Activated CD4-positive, alpha-beta T cell treated with anti-CD3 and anti-CD28 coated beads for 4 hours (primary cell): Measurements from ENCODE around the gene SAE1.
"Not testable (repeated sequence)": the region's sequence is repeated elsewhere in the genome, so short reads cannot be mapped to it uniquely, and the experiment has no call there.

Experiments
- DNase-seq, 2 donors: peaks; one replicate each; pipeline ENCODE4 v3.0.0-alpha.2; 2020

Gene SAE1

DNA sequence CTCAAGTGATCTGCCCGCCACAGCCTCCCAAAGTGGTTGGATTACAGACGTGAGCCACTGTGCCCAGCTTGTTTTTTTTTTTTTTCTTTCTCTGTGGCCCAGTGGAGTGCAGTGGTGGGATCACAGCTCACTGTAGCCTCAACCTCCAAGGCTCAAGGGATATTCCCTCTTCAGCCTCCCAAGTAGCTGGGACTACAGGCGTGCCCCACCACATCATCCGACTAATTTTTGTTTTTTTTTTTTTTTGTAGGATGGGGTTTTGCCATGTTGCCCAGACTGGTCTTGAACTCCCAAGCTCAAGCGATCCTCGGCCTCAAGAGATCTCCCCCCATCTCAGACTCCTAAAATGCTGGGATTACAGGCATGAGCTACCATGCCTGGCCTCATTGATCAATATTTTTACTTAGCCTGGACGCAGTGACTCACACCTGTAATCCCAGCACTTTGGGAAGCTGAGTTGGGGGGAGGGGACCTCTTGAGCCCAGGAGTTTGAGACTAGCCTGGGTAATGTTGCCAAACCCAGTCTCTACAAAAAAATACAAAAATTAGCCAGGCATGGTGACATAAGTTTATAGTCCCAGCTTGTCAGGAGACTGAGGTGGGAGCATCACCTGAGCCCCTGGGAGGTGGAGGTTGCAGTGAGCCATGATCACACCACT, 1.7 kb downstream of the SAE1 start:
- no peak for DNase-seq

DNA sequence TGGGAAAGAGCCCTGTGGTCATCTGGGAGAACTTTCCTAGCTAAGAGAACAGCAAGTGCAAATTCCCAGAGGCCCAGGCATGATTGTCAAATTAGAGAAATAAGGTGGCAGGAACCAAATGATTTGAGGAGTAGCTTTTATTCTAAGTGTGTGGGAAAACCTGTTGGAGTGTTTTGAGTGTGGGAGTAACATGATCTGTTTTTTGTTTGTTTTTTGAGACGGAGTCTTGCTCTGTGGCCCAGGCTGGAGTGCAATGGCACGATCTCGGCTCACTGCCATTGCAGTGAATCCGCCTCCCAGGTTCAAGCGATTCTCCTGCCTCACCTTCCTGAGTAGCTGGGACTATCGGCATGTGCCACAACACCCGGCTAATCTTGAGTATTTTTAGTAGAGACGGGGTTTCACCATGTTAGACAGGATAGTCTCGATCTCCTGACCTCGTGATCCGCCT, 2.4 kb downstream of the SAE1 start:
- DNase-seq, result no peak

DNA sequence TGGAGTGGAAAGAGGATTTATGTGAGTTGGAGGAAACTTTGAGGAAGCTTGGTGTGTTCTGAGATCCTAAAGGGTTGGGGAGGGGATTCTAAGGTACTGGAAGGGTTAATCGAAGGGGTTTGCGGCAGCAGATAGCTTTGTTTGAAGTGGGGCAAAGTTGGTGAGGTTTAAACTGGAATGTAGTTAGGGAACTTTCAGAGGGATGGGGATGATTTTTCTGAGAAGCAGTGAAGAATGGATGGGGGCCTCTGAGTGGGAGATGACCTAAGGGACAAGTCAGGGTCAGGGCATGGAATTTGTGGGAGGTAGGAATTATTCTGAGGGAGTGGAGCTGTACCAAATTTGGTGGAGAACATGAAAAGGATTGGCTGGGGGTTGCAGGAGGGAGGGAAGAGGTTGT, 3.9 kb downstream of the SAE1 start:
- DNase-seq, result no peak

DNA sequence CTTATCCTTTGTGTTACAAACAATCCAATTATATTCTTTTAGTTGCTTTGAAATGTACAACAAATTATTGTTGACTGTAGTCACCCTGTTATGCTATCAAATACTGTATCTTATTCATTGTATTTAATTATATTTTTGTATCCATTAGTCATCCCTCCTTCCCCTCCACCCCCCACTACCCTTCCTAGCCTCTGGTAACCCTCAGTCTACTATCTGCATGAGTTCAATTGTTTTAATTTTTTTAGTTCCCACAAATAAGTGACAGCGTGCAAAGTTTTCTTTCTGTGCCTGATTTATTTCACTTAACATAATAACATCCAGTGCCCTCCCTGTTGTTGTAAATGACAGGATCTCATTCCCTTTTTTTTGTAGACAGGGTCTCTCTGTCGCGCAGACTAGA, 4.5 kb downstream of the SAE1 start:
- no peak for DNase-seq

DNA sequence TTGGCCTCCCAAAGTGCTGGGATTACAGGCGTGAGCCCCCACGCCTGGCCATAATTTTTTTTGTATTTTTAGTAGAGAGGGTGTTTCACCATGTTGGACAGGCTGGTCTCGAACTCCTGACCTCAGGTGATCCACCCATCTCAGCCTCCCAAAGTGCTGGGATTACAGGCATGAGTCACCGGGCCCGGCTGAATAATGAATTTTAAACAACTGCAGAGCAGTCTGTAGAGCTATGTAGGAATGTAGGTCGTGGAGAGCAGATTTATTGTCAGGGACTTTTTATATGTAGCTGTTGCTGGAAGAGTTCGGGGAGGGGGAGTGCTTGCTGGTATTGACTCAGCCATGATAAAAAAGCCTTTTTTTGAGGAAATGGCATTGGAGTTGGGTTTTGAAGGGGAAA, 10.6 kb downstream of the SAE1 start:
- not testable (repeated sequence) for DNase-seq

DNA sequence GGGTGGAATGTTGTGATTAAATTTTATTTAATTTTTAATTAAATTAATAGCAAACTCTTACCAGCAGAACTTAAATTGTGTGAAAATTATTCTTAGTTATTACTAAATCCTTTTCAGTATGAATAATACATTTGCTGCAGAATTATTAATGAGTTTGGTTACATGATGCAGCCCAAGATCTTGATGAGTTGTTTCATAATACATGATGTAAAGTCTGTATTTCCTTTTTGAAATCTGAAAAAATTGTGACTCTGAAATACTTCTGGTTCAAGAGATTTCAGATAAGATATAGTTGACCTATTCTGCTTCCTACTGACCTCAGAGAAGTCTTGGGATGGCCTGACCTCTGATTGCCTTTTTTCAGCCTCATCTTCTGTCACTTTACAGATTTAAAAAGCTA, 11.1 kb downstream of the SAE1 start:
- no peak for DNase-seq

DNA sequence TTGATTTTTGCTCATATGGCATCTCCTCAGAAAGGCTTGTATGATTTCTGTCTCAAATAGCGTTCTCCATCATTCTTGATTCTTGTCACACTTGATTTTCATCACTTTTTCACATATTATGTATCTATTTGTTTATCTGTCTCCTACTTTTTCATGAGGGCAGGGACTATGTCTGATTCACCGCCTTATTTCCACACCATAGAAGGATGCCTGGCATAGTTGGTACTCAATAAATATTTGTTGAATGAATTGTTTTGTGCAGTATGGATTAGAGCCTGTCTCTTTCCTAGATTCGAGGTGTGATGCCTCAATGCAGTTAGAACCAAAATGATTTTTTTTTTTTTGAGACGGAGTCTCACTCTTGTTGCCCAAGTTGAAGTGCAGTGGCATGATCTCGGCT, 12.1 kb downstream of the SAE1 start:
- DNase-seq, result no peak

DNA sequence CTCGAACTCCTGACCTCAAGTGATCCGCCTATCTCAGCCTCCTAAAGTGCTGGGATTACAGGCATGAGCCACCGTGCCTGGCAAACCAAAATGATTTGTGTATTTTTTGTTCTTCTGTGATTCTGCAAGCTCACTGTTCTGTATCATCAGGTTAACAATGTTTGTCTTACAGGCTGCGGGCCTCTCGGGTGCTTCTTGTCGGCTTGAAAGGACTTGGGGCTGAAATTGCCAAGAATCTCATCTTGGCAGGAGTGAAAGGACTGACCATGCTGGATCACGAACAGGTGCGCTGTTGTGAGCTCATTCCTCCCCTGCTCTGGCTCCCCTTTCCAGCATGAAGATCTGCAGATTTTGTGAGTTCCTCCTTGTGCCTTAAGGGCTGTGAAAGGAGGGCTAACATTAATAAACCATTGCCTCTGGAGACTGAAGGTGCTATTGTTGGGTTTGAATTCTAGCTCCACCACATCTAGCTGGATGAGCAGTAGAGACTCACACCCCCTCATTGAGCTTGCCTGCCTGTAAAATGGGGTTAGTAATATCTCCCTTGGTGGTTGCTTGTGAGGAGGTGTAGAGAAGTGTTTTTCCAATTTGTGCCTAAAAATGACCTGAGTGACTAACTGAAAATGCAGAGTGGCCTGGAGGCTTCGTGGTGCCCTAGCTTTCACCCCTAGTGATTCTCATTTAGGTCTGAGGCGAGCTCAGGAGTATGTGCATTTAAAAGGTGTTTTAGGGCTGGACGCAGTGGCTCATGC, 12.9 kb downstream of the SAE1 start:
- DNase-seq, result no peak

DNA sequence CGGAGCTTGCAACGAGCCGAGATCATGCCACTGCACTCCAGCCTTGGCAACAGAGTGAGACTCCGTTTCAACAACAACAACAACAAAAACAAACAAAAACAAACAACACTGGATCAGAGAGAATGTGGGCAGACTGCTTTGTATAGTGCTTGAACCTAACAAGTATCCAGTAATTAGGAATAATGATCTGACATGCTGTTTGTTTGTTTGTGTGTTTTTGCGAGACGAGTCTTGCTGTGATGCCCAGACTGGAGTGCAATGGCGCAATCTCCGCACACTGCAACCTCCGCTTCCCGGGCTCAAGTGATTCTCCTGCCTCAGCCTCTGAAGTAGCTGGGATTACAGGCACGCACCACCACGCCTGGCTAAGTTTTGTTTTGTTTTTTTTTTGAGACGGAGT, 14.0 kb downstream of the SAE1 start:
- DNase-seq, result no peak

DNA sequence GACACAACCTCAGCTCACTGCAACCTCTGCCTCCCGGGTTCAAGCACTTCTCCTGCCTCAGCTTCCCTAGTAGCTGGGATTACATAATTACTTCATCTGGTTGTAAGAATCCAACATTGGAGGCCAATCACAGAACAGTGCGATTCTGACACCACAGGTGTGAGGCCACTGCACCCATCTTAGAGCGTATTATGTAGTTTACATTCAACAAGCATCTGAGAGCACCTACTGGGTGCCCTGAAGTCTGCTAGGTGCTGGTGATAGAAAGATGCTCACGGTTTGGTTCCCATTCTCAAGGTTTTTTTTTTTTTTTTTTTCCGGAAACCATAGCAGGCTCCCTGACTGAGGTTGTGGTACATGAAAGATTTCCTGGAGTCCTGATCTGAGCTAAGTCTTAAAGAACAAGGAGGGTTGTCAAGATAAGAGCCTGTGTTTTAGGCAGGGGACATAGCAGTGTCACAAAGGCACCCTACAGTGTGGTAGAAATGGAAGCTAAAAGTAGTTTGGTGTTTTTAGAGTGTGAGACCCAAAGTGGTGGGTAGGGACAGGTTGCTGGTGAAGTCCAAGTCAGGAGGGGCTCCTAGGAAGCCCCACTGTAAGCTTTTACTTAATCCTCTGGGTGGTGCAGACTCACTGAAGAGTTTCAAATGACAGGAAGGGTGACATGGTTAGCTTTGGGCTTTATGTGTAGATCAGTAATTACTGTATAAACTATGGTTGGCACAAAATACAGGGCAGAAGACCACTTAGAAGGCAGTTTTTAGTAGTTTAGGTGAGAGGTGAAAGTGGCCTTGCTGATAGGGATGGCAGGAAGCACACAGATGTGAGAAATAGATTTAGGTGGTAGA, 15.2 kb downstream of the SAE1 start:
- DNase-seq, result no peak

DNA sequence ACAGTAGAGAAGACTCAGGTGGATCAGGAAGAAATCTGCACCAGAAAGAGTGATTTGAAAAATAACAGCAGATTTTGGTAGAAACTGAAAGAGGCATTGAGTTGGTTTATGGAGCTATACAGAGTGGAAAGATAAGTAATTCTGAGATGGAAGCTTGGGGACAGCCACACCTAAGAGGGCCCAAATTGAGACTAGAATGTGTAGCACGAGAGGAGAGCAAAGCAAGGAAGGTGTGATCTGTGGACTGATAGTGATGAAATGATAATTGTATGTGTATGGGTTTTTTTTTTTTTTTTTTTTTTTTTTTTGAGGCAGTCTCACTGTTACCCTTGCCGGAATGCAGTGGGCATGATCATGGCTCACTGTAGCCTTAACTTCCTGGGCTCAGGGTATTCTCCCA, 16.3 kb downstream of the SAE1 start:
- DNase-seq, result no peak

DNA sequence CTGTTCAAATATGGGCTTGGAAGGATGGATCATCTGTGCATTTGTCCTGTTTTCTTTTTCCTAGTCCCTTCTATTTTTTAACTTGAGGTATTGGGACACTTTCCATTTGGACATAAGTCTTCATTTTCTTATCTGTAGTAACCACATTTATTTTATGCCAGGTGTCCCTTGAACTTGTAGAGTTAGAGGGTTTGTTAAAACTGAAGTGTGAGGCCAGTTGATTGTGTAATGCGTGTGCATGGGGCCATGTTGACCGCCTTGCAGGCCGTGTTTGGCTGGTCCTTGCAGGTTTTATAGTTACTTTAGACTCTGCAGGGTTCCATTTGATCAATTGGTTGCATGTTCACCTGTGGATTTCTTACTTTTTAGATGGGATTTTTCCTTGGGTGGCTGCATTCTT, 21.0 kb downstream of the SAE1 start:
- no peak for DNase-seq

DNA sequence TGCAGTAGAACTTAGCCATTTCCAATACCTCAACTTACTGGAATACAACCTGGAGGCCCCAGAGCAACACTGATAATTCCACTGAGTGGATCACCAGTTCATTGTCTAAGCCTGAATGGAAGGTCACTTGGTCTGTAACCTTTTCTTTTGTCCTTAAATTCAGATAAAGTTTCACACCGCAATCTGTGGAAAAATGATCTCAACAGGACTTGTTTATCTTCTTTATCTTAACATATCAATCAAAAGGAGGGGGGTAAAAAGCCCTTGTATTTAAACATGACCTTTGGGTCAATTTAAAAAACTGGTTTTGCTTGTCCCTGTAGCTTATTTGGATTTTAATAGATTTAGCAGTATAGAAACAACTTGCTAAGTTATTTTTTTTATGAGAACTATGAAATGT, 21.6 kb downstream of the SAE1 start:
- DNase-seq, result no peak

DNA sequence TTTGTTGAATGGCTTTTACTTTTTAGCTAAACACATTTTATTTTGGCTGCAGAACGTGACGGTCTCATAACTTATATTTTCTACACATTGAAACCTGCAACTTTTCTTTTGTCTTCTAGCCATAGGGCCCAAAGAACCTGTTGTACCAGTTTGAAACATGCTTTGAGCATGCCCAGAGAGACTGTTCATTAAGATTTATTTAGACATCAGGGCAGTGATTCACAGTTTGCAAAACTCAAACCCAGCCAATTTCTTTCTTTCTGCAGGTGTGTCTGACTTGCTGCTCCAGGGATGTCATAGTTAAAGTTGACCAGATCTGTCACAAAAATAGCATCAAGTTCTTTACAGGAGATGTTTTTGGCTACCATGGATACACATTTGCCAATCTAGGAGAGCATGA, 22.0 kb downstream of the SAE1 start:
- DNase-seq, result no peak

DNA sequence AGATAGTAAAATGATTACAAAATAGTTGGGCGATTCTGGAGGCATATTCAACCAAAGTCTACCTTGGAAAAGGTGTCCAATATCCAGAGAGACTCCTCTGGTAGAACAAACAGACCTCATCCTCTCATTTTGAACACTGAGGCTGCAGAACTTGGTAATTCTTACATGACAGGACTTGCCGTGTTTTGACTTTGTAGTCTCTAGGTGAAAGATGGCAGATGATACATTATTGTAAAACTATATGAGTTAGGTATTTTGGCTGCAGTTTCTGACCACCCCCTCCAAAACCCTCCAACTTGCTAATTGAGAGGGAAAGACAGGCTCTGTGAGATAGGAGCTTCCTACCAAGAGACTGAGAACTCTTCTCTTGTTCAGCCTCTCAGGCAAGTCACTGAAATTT, 22.6 kb downstream of the SAE1 start:
- no peak for DNase-seq

DNA sequence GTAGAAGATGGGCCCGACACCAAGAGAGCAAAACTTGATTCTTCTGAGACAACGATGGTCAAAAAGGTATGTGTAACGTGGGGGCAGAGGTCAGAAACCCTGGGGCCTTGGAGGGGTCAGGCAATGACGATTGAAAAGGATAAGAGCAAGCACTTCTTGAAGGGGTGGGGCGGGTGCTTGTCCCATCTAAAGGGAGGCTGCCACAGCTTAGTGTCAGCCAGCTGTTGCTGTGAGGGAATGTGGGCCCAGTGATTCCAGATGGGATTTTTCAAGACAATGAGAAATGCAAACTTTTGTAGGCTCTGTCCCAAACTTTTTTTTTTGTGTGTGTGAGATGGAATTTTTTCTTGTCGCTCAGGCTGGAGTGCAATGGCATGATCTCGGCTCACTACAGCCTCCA, 24.5 kb downstream of the SAE1 start:
- DNase-seq, result no peak

DNA sequence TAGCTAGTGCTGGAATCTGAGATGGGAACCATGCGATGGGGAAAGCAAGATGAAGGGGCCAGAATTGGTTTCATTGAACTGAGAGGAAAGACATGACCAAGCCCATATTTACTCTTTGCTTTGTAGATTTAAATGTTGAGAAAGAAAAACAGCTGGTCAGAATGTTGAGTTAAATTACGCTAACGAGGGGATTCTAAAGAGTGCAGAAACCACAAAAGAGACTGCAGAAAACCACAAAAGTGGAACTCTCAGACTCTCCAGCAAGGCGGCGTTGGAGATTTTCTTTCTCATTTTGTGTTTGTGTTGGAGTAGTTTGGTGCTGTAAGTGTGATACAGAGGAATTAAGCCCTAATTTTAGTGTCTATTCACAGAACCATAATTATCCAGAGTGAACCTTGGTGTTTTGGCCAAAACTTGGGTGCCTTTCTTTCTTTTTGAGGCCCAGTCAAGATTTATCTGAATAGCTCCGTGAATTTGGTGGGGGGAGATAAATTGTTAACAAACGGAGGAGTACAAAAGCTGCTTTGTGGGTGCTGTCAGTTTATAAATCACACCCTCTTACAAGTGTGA, 26.3 kb downstream of the SAE1 start:
- no peak for DNase-seq

DNA sequence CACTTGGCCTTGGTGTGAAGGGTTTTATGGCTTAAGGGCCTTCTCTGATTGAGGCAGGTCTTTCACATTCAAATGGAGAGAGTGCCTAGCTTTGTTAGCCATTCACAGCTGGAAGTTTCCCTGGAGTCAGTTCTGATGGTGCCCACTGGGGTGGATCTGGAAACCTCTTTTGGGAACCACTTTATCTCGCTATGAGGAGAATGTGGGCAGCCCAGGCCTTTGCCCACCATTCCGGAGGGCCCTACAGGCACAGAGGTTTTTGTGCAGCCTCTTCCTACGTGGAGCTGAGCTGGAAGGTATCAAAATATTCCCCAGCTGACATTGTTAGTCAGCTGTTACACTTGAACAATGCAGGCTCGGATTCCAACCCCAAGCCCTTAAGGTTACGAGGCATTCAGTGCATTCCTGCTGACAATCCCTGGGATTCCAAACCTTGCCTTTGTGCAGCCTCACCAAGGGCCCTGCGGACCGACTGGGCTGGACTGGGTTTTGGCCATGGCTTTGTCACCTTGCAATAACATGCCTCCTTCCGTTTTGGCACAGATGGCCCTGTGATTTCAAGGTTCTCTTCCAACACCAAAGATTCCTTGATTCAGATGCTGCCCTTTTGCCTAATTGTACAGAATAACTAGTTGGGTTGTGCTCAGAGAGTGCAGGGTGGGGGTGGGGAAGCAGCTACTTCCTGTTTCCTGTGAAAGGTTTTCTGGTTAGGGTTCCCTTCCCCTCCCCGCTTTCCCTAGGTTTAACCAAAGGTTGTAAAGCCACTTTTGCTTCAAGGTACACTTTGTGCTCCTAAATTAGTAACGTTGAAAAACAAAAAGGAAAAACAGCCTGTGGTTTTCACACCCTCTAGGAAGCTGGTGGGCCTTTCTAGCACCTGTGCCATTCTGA, 27.0 kb downstream of the SAE1 start:
- DNase-seq, result peak; percentile 32 to 36

DNA sequence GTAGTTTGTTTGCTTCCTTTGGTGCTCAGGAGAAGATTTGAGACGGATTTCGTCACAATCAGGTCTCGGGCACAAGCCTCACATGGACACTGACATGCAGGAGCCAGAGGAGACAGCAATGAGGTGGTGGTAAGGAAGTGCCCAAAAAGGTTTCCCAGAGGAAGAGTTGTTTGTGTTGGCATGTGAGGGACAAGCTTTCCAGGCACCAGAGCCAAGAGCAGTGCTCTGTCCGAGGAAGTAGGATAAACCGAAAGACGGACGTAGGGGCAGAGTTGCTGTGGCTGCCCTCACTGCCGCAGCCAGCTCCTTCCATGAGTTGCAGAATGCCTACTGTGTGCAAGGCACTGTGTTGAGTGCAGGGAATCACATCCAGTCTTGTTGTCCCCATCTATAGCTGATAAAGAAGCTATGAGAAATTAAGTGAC, 27.7 kb downstream of the SAE1 start:
- no peak for DNase-seq

DNA sequence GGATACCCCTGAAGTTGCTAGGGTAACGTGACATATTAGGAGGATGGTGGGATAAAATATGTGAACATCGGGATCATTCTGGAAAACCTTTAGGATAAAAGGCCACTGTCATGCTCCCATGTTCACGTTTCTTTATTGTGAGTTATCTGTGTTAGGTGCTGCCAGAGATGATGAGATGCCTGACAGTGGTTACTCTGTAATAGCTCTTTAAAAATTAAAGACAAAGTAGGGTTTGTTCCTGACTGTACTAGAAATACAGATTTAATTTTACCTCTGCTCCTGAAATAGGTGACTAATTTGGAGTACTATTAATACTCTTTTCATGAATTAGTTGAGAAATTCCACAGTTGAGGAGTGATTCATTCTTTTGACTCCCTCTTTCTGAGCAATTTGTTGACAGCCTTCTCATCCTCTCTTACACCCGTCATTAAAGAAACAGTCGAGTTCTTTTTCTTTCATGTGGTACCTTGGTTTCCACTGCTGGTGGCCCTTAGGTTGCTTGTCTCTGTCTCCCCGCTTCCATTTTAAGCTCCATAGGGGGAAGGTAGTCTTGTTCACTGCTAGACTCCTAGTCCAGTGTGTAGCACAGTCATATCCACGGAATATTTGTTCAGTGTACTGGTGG, 28.4 kb downstream of the SAE1 start:
- DNase-seq, result peak; percentile 47 to 59

DNA sequence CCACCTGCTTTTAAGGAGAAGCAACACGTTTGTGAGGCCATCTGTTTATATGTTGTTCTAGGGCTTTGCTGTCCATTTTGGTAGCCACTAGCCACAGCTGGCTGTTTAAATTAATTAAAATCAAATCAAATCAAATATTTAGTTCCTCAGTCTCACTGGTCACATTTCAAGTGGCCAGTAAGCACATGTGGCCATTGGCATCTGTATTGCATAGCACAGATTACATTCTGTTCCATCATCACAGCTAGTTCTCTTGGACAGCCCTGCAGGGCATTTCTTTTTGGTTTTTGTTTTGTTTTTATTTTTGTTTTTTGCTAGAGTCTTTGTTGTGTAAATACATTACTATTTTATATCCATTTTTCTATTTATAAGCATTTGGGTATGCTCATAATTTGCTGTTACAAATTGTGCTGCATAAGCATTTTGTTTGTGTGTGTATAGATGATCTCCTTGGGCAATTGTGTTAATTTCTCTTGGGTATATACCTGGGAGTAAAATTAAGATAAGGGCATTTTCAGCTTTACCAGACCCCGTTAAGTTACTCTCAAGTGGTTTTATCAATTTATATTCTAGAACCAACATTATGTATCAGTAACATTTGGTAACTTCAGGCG, 31.3 kb downstream of the SAE1 start:
- DNase-seq, result no peak
